Spleen (tissue), 11 donors: Measurements from ENCODE around the gene EHBP1. TPM values are rescaled to one million over a fixed set of nuclear protein-coding genes. Genes with fewer than 3 reads are reported as not detected.

Experiments
- DNase-seq: peaks from one replicate; pipeline ENCODE4 v3.0.0-alpha.2; 2020
- H3K27ac ChIP-seq, 8 donors: fragments of 200-600 bp; sonication (generic) in 7 of 8; 1 replicate in 4 of 8; 2 replicates in 4 of 8; pipeline versions ENCODE4 v1.5.0 to v1.8.0; 2016 to 2021; ENCODE audit warnings: inconsistent platforms in 4 of 8, mild to moderate bottlenecking in 4 of 8, moderate library complexity in 1 of 8
- H3K27me3 ChIP-seq, 7 donors: fragments of 200-600 bp; sonication (generic) in 6 of 7; replicated peaks in 1 of 7; 1 replicate in 4 of 7; 2 replicates in 3 of 7; pipeline versions ENCODE4 v1.5.0 to v1.8.0; 2016 to 2021; ENCODE audit warnings: inconsistent platforms in 3 of 7, mild to moderate bottlenecking in 1 of 7
- H3K36me3 ChIP-seq, 6 donors: fragments of 200-600 bp; sonication (generic) in 5 of 6; 1 replicate in 4 of 6; 2 replicates in 2 of 6; pipeline versions ENCODE4 v1.5.0 to v1.8.0; 2016 to 2021; ENCODE audit warnings: inconsistent platforms in 2 of 6
- H3K4me1 ChIP-seq, 6 donors: fragments of 200-600 bp; sonication (generic) in 5 of 6; 1 replicate in 3 of 6; 2 replicates in 3 of 6; pipeline versions ENCODE4 v1.5.0 to v1.8.0; 2016 to 2021; ENCODE audit warnings: inconsistent platforms in 3 of 6
- H3K4me3 ChIP-seq, 8 donors: fragments of 200-600 bp; sonication (generic) in 7 of 8; 1 replicate in 4 of 8; 2 replicates in 4 of 8; pipeline versions ENCODE4 v1.5.0 to v1.8.0; 2016 to 2021; ENCODE audit warnings: inconsistent platforms in 4 of 8, mild to moderate bottlenecking in 4 of 8, moderate library complexity in 2 of 8
- H3K9me3 ChIP-seq, 8 donors: fragments of 200-600 bp; sonication (generic) in 7 of 8; 1 replicate in 4 of 8; 2 replicates in 4 of 8; pipeline versions ENCODE4 v1.5.0 to v1.8.0; 2016 to 2021; ENCODE audit warnings: inconsistent platforms in 4 of 8
- CTCF ChIP-seq, 11 experiments: fragments of 200-600 bp in 7 of 11; fragments of 450-650 bp in 4 of 11; sonication (generic) in 4 of 11; IDR thresholded peaks in 8 of 11; conservative IDR thresholded peaks in 3 of 11; 1 replicate in 7 of 11; 2 replicates in 4 of 11; pipeline versions ENCODE4 v1.4.0 to v1.8.0; 2016 to 2021; ENCODE audit warnings: antibody characterized with exemption in 11 of 11, inconsistent platforms in 4 of 11, mild to moderate bottlenecking in 1 of 11
- POLR2A ChIP-seq, 3 donors: fragments of 450-650 bp; IDR thresholded peaks; one replicate each; pipeline ENCODE4 v1.5.1; 2017; ENCODE audit warnings: antibody characterized with exemption in 3 of 3, mild to moderate bottlenecking in 1 of 3
- POLR2AphosphoS5 ChIP-seq, 3 donors: sonication (generic); formaldehyde crosslinking; IDR thresholded peaks; one replicate each; pipeline ENCODE4 v1.5.1; 2017; ENCODE audit warnings: antibody characterized with exemption in 3 of 3
- WGBS, 5 donors: extraction: QIAGEN DNeasy Blood & Tissue Kit in 3 of 5; methylation state at CpG; one replicate each; pipeline versions ENCODE4 v1.1.5 to v1.1.7; 2013 to 2018; 5-methylcytosine and 5-hydroxymethylcytosine counted together
- intact Hi-C: fragments of 100-400 bp; cut with DNase I; formaldehyde crosslinking; loops from one replicate; pipeline ENCODE4 v1.15.0; 2023; ENCODE audit warnings: low total_unique reads
- polyA plus RNA-seq, 3 donors: library from polyadenylated mRNA; stranded (reverse); fragments of 200-250 nt; gene quantifications; one replicate each; pipeline ENCODE4 v1.2.1, GENCODE V29; 2013
- total RNA-seq, 7 donors: library from RNA; depleted of rRNA in 3 of 7; stranded (reverse); fragments of >200 nt in 3 of 7; fragmentation: NEBNext Ultra II Directional in 4 of 7; extraction: Animal tissue kit (Norgen Biotek cat#: 25700) in 4 of 7; gene quantifications; one replicate each; pipeline versions ENCODE4 v1.1.0 to v1.2.1, GENCODE V29; 2016 to 2021
- donor health status: healthy with polysubstance abuse.
- donor health status: DM: no; HTN: no; CAD: no; lungs with moderate emphysema.
- donor health status: DM: no; HTN: no; CAD: no.
- donor health status: Bipolar disorder and iron deficiency.
- donor health status: healthy.
- donor health status: DM: no; HTN: no; CAD: no.
- donor health status: DM: yes; HTN: yes; CAD: no.

Gene EHBP1
- total and polyA plus RNA-seq, 10 donors: 5.0 to 44.2 (median 31.7) TPM

DNA sequence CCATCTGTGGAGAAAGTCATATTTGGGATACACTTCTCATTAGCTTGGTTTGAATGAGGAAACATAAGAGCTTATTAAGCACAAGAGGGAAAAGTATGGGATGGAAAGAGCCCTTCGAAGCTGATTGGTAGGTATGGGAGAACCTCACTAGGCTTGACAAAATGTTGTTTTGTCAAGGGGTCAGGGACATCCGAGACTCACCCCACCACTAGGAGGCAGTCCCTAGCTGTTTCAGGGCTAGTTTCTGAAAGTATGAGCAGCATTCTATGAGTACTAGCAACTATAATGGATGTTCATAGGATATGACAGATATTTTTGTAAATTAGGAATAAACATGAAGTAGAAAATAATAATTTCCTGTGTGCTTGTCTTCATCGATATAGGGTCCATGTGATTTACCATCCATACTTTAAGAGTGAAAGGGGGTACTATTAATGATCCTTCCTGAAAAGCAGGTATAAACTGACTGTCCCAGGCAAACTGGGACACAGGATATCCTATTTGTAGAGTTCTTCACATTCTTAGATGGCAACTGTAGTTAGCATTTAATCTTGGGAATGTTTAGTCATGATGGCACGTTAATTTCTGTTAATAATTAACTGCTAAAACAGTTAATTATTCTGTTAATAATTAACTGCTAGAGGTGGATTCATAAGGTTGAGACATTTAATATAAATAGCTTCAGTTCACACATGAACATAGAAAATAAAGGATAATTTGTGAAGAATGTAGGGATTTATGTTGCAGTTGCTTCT is 373.5 kb downstream of the EHBP1 start:
- no peak overlapping the region for H3K27ac ChIP-seq
- intact Hi-C loops: no loop called here

GRCh38 chr2:63081404-63081803 is 375.9 kb downstream of the EHBP1 start:
- H3K9me3 ChIP-seq: no peaks in the 10 kb centered on the region
- H3K27me3 ChIP-seq: peaks cover 0 to 22% (median 0%) of the 10 kb centered on the region in 7 donors
- TF ChIP-seq POLR2A (IDR thresholded peaks at IDR 0.05) (no peak), CTCF (IDR thresholded peaks at IDR 0.05 in 8 of 11, conservative IDR thresholded peaks at IDR 0.05 in 3 of 11) (no peak), POLR2AphosphoS5 (IDR thresholded peaks at IDR 0.05) (no peak)
- no peak overlapping the region for H3K4me3 ChIP-seq
- no peak for DNase-seq
- intact Hi-C loops: no loop called here
- no peaks in the 10 kb centered on the region for H3K36me3 ChIP-seq
- H3K27ac ChIP-seq: no peak overlapping the region
- WGBS, 5 donors: 67 to 75% (median 72%) methylated on average over 4 of the region's 4 CpGs
- H3K4me1 ChIP-seq: no peaks in the 10 kb centered on the region

More for the DNA sequence above, 373.5 kb downstream of the EHBP1 start:
- Histone ChIP-seq H3K27me3 (peaks cover 0 to 34% (median 0%) of the 10 kb centered on the region in 7 donors), H3K4me3 (no peak overlapping the region), H3K36me3 (no peaks in the 10 kb centered on the region), H3K4me1 (no peaks in the 10 kb centered on the region), H3K9me3 (no peaks in the 10 kb centered on the region)
- WGBS, 5 donors: 71 to 81% (median 75%) methylated on average over 4 of the region's 4 CpGs
- TF ChIP-seq CTCF (IDR thresholded peaks at IDR 0.05 in 8 of 11, conservative IDR thresholded peaks at IDR 0.05 in 3 of 11) (peak in 1 of 11 experiments; percentile 13), POLR2A (IDR thresholded peaks at IDR 0.05) (no peak), POLR2AphosphoS5 (IDR thresholded peaks at IDR 0.05) (no peak)
- no peak for DNase-seq

DNA sequence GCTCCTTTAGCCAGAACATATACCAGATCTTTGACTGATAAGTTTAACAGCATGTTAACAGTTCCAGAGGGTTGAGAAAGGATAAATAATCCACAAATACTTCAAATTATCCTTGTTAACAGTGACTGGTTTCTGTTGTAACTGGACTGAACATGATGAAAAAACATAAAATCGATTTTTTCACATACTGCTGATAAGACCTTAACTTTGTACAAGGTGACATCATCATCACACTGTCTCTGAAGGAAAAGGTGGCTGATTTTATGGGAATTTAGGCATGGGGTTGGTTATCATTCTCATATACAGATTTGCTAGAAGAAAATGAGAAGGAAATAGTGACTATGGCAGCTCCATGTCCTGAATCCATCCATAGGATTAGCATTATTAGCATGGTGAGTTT is 381.2 kb downstream of the EHBP1 start:
- no peaks in the 10 kb centered on the region for H3K36me3 ChIP-seq
- H3K9me3 ChIP-seq: no peaks in the 10 kb centered on the region
- DNase-seq: no peak
- WGBS, 5 donors: 43 to 61% (median 58%) methylated on average over 1 of the region's 1 CpG
- H3K27me3 ChIP-seq: peaks cover 0 to 6% (median 0%) of the 10 kb centered on the region in 7 donors
- TF ChIP-seq POLR2AphosphoS5 (IDR thresholded peaks at IDR 0.05) (no peak), CTCF (IDR thresholded peaks at IDR 0.05 in 8 of 11, conservative IDR thresholded peaks at IDR 0.05 in 3 of 11) (no peak), POLR2A (IDR thresholded peaks at IDR 0.05) (no peak)
- H3K4me1 ChIP-seq: no peaks in the 10 kb centered on the region
- intact Hi-C loops: no loop called here
- H3K27ac ChIP-seq: no peak overlapping the region
- H3K4me3 ChIP-seq: no peak overlapping the region

DNA sequence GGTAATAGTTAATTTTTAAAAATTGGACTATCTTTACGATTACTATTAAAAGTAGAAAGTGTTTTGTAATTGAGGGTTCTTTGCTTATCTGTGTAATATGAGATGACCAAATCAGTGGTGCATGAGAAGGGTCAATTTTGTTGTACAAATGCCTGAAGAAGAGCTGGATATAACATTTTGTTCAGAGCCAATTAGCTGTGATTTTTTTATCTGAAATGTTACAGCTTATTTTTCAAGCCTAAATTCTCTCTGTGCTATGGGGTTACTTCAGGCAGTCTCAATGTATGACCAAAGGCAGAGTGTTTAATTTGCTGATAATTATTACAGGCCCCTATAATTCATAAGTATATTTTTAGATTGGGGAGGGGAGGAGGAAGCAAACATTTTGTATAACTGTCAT is 386.9 kb downstream of the EHBP1 start:
- no peak for TF ChIP-seq POLR2AphosphoS5 (IDR thresholded peaks at IDR 0.05)
- no peak for TF ChIP-seq CTCF (IDR thresholded peaks at IDR 0.05 in 8 of 11, conservative IDR thresholded peaks at IDR 0.05 in 3 of 11)
- TF ChIP-seq POLR2A (IDR thresholded peaks at IDR 0.05): no peak

More for the DNA sequence above, 386.9 kb downstream of the EHBP1 start:
- no peaks in the 10 kb centered on the region for H3K9me3 ChIP-seq
- no peak for DNase-seq
- WGBS, 5 donors: 89 to 98% (median 95%) methylated on average over 1 of the region's 1 CpG
- no peak overlapping the region for H3K27ac ChIP-seq
- intact Hi-C loops: no loop called here
- no peaks in the 10 kb centered on the region for H3K4me1 ChIP-seq
- no peaks in the 10 kb centered on the region for H3K36me3 ChIP-seq
- H3K27me3 ChIP-seq: no peaks in the 10 kb centered on the region
- H3K4me3 ChIP-seq: no peak overlapping the region
